ENCODE measurements around the gene TTLL10.

- no peak for TF ChIP-seq POLR2AphosphoS5 (IDR thresholded peaks at IDR 0.05)
- no peak for TF ChIP-seq CTCF (IDR thresholded peaks at IDR 0.05)
- no peak for TF ChIP-seq POLR2A (IDR thresholded peaks at IDR 0.05)
Observed at GRCh38 chr1:1182491-1183220, 9.0 kb downstream of the TTLL10 start.
